SK-N-SH (cell line): ENCODE measurements around the gene EEA1.

Experiments
- CHD2 ChIP-seq: fragments of 150-350 bp; IDR thresholded peaks from 2 replicates; pipeline ENCODE4 v1.6.1; 2018; ENCODE audit warnings: low read length; ENCODE audit not compliant: partially characterized antibody
- SIN3A ChIP-seq: IDR thresholded peaks from 2 replicates; pipeline ENCODE4 v1.6.1; 2012; ENCODE audit warnings: low read depth, mild to moderate bottlenecking, low read length, moderate library complexity, borderline replicate concordance
- USF2 ChIP-seq: fragments of 150-350 bp; IDR thresholded peaks from 2 replicates; pipeline ENCODE4 v1.6.1; 2017; ENCODE audit warnings: antibody characterized with exemption, low read length, low read depth, borderline replicate concordance

GRCh38 chr12:92929983-92930382 is 888 bp upstream of the EEA1 start:
- TF ChIP-seq SIN3A (no peak), USF2 (no peak), CHD2 (no peak)
